NT2/D1 (cell line): ENCODE results near the gene PSMG4.

Experiments
- DNase-seq: peaks from one replicate; pipeline ENCODE4 v3.0.0-alpha.2; 2011; ENCODE audit warnings: low read depth, low spot score
- H3K27me3 ChIP-seq: 2 replicates; pipeline ENCODE4 v1.6.0; 2011; ENCODE audit warnings: mild to moderate bottlenecking; ENCODE audit not compliant: insufficient read length, insufficient read depth
- H3K36me3 ChIP-seq: 2 replicates; pipeline ENCODE4 v1.6.1; 2011; ENCODE audit warnings: mild to moderate bottlenecking, low read length, mixed read lengths; ENCODE audit not compliant: insufficient read depth, insufficient read length
- H3K4me1 ChIP-seq: 2 replicates; pipeline ENCODE4 v1.5.1; 2011; ENCODE audit not compliant: insufficient read depth, insufficient read length
- H3K4me3 ChIP-seq: 2 replicates; pipeline ENCODE4 v1.5.1; 2011; ENCODE audit warnings: low read depth; ENCODE audit not compliant: insufficient read length
- H3K9ac ChIP-seq: 2 replicates; pipeline ENCODE4 v1.6.0; 2011; ENCODE audit warnings: low read depth; ENCODE audit not compliant: insufficient read length
- H3K9me3 ChIP-seq: 2 replicates; pipeline ENCODE4 v1.5.1; 2011; ENCODE audit warnings: mild to moderate bottlenecking, low read length; ENCODE audit not compliant: insufficient read depth
- SUZ12 ChIP-seq: IDR thresholded peaks from 2 replicates; pipeline ENCODE4 v1.6.1; 2011; ENCODE audit not compliant: insufficient read length, insufficient read depth; ENCODE audit errors: extremely low read depth
- YY1 ChIP-seq: IDR thresholded peaks from 2 replicates; pipeline ENCODE4 v1.6.1; 2011; ENCODE audit not compliant: insufficient read length, insufficient read depth
- ZNF274 ChIP-seq: IDR thresholded peaks from 2 replicates; pipeline ENCODE4 v1.6.1; 2011; ENCODE audit warnings: mild to moderate bottlenecking, low read depth, low read length

PSMG4 gene

GRCh38 chr6:3230900-3231246, 27.9 kb upstream of the PSMG4 start:
- TF ChIP-seq ZNF274 (no peak), SUZ12 (no peak), YY1 (no peak)
- Histone ChIP-seq H3K4me3 (peak overlapping the region; percentile 60), H3K9me3 (no peaks in the 10 kb centered on the region), H3K4me1 (no peaks in the 10 kb centered on the region), H3K27me3 (peaks cover 39% of the 10 kb centered on the region), H3K36me3 (peaks cover 11% of the 10 kb centered on the region), H3K9ac (peak overlapping the region; percentile 79)
- DNase-seq = no peak

GRCh38 chr6:3231247-3232016, 27.3 kb upstream of the PSMG4 start:
- peak overlapping the region; percentile 60 for H3K4me3 ChIP-seq
- H3K27me3 ChIP-seq = peaks cover 39% of the 10 kb centered on the region
- peak; percentile 66 for DNase-seq

GRCh38 chr6:3232017-3232945, 26.5 kb upstream of the PSMG4 start:
- Histone ChIP-seq H3K27me3 (peaks cover 39% of the 10 kb centered on the region), H3K4me1 (no peaks in the 10 kb centered on the region), H3K4me3 (peak overlapping the region; percentile 60), H3K36me3 (no peaks in the 10 kb centered on the region), H3K9me3 (no peaks in the 10 kb centered on the region), H3K9ac (peak overlapping the region; percentile 79)
- TF ChIP-seq ZNF274 (no peak), YY1 (no peak), SUZ12 (no peak)
- DNase-seq = no peak

More at GRCh38 chr6:3231247-3232016, 27.3 kb upstream of the PSMG4 start:
- Histone ChIP-seq H3K4me1 (no peaks in the 10 kb centered on the region), H3K36me3 (peaks cover 5% of the 10 kb centered on the region), H3K9ac (peak overlapping the region; percentile 79), H3K9me3 (no peaks in the 10 kb centered on the region)
- TF ChIP-seq ZNF274 = no peak
- TF ChIP-seq SUZ12 = no peak
- peak; percentile 50 for TF ChIP-seq YY1

GRCh38 chr6:3233321-3233720, 25.4 kb upstream of the PSMG4 start:
- no peaks in the 10 kb centered on the region for H3K36me3 ChIP-seq
- H3K9ac ChIP-seq = no peak overlapping the region
- peaks cover 39% of the 10 kb centered on the region for H3K27me3 ChIP-seq
- DNase-seq = no peak
- no peak overlapping the region for H3K4me3 ChIP-seq
- no peak for TF ChIP-seq YY1
- no peak for TF ChIP-seq SUZ12
- TF ChIP-seq ZNF274 = no peak
- no peaks in the 10 kb centered on the region for H3K4me1 ChIP-seq
- no peaks in the 10 kb centered on the region for H3K9me3 ChIP-seq

- no peaks in the 10 kb centered on the region for H3K4me1 ChIP-seq
- H3K36me3 ChIP-seq = no peaks in the 10 kb centered on the region
- peaks cover 36% of the 10 kb centered on the region for H3K27me3 ChIP-seq
- H3K4me3 ChIP-seq = no peak overlapping the region
- H3K9ac ChIP-seq = no peak overlapping the region
- no peaks in the 10 kb centered on the region for H3K9me3 ChIP-seq
- TF ChIP-seq YY1 (no peak), ZNF274 (no peak), SUZ12 (no peak)
- DNase-seq = no peak
These were observed 24.8 kb upstream of the PSMG4 start for GRCh38 chr6:3233904-3234303.

GRCh38 chr6:3235486-3235885, 23.3 kb upstream of the PSMG4 start:
- Histone ChIP-seq H3K4me3 (no peak overlapping the region), H3K36me3 (no peaks in the 10 kb centered on the region), H3K9me3 (no peaks in the 10 kb centered on the region), H3K4me1 (no peaks in the 10 kb centered on the region), H3K9ac (no peak overlapping the region), H3K27me3 (peaks cover 20% of the 10 kb centered on the region)
- DNase-seq = no peak
- no peak for TF ChIP-seq SUZ12
- TF ChIP-seq ZNF274 = no peak
- no peak for TF ChIP-seq YY1

- no peak for DNase-seq
- Histone ChIP-seq H3K36me3 (no peaks in the 10 kb centered on the region), H3K27me3 (peaks cover 16% of the 10 kb centered on the region), H3K4me3 (no peak overlapping the region), H3K9ac (no peak overlapping the region), H3K4me1 (no peaks in the 10 kb centered on the region), H3K9me3 (no peaks in the 10 kb centered on the region)
- no peak for TF ChIP-seq SUZ12
These were observed 22.7 kb upstream of the PSMG4 start for GRCh38 chr6:3236005-3236404.
